Lower leg skin (tissue), 3 donors: ENCODE results near the gene OR10V1.

Source experiments
- POLR2A ChIP-seq, 2 donors: fragments of 450-650 bp; IDR thresholded peaks; one replicate each; pipeline ENCODE4 v1.6.1; 2016 to 2017; ENCODE audit warnings: antibody characterized with exemption in 2 of 2, mild to moderate bottlenecking in 1 of 2, moderate library complexity in 1 of 2
- TF ChIP-seq, protein P1 (sequence below), 3 donors: fragments of 450-650 bp; IDR thresholded peaks; one replicate each; pipeline ENCODE4 v1.5.1; 2016; ENCODE audit warnings: antibody characterized with exemption in 3 of 3, mild to moderate bottlenecking in 3 of 3, moderate library complexity in 2 of 3

GRCh38 chr11:59756845-59757244 lies 43.2 kb upstream of the OR10V1 start:
- TF ChIP-seq, protein P1, sequence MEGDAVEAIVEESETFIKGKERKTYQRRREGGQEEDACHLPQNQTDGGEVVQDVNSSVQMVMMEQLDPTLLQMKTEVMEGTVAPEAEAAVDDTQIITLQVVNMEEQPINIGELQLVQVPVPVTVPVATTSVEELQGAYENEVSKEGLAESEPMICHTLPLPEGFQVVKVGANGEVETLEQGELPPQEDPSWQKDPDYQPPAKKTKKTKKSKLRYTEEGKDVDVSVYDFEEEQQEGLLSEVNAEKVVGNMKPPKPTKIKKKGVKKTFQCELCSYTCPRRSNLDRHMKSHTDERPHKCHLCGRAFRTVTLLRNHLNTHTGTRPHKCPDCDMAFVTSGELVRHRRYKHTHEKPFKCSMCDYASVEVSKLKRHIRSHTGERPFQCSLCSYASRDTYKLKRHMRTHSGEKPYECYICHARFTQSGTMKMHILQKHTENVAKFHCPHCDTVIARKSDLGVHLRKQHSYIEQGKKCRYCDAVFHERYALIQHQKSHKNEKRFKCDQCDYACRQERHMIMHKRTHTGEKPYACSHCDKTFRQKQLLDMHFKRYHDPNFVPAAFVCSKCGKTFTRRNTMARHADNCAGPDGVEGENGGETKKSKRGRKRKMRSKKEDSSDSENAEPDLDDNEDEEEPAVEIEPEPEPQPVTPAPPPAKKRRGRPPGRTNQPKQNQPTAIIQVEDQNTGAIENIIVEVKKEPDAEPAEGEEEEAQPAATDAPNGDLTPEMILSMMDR (IDR thresholded peaks at IDR 0.05): no peak
- TF ChIP-seq POLR2A (IDR thresholded peaks at IDR 0.05): no peak
